OCI-LY7 (cell line): ENCODE data around the gene BMAL2. TPM values are rescaled to one million over a fixed set of nuclear protein-coding genes. Genes with fewer than 3 reads are reported as not detected.
A peak's percentile ranks its signal among the peaks of the same experiment; 100 is the strongest.

ENCODE experiments used
- BruUV-seq: library from RNA; stranded (reverse); fragments of 400-500 nt; replicated peaks from 2 replicates; lab custom pipeline; 2021; lab: Mats Ljungman, UMichigan
- CTCF ChIA-PET: fragments of 300-600 bp; sonication (Branson Sonifier 250); formaldehyde crosslinking; loops from one replicate; lab custom pipeline; 2022; ENCODE audit warnings: antibody characterized with exemption; ENCODE audit not compliant: unreplicated experiment; lab: Charles Lee
- POLR2A ChIA-PET: fragments of 300-600 bp; sonication (Branson Sonifier 250); formaldehyde crosslinking; loops from one replicate; lab custom pipeline; 2022; ENCODE audit warnings: antibody characterized with exemption; lab: Charles Lee
- DNase-seq: peaks from one replicate; pipeline ENCODE4 v3.0.0-alpha.2; 2015; ENCODE audit warnings: low spot score
- H2AFZ ChIP-seq: fragments of 200-600 bp; sonication (generic), shearing (Covaris generic); 2 replicates; pipeline ENCODE4 v1.6.1; 2014; ENCODE audit warnings: mild to moderate bottlenecking, antibody characterized with exemption, low read length, moderate library complexity
- H3K27ac ChIP-seq: fragments of 200-600 bp; sonication (generic); 2 replicates; pipeline ENCODE4 v1.5.1; 2014; ENCODE audit warnings: mixed run types, low read depth, mild to moderate bottlenecking, moderate library complexity, low read length, inconsistent platforms; ENCODE audit not compliant: poor library complexity, severe bottlenecking
- H3K36me3 ChIP-seq: fragments of 200-600 bp; sonication (generic); 2 replicates; pipeline ENCODE4 v1.6.1; 2014; ENCODE audit warnings: mild to moderate bottlenecking, antibody characterized with exemption, low read length, moderate library complexity, mixed read lengths; ENCODE audit not compliant: insufficient read depth
- H3K4me1 ChIP-seq: fragments of 200-600 bp; sonication (generic); 2 replicates; pipeline ENCODE4 v1.5.1; 2014; ENCODE audit warnings: mild to moderate bottlenecking, low read length; ENCODE audit not compliant: insufficient read depth, poor library complexity, severe bottlenecking
- H3K4me2 ChIP-seq: fragments of 200-600 bp; sonication (generic); 2 replicates; pipeline ENCODE4 v1.6.1; 2014; ENCODE audit warnings: mild to moderate bottlenecking, low read length
- H3K4me3 ChIP-seq: fragments of 200-600 bp; sonication (generic); 2 replicates; pipeline ENCODE4 v1.5.1; 2014; ENCODE audit warnings: mild to moderate bottlenecking, low read depth, low read length; ENCODE audit not compliant: poor library complexity, severe bottlenecking
- H3K79me2 ChIP-seq: fragments of 200-600 bp; sonication (generic); 2 replicates; pipeline ENCODE4 v1.6.1; 2016; ENCODE audit warnings: low read depth, mild to moderate bottlenecking, low read length, moderate library complexity, mixed read lengths; ENCODE audit not compliant: insufficient read depth
- H3K9me2 ChIP-seq: fragments of 200-600 bp; sonication (generic); 2 replicates; pipeline ENCODE4 v1.6.1; 2016; ENCODE audit warnings: mild to moderate bottlenecking, low read length, mixed read lengths; ENCODE audit not compliant: insufficient read depth
- H3K9me3 ChIP-seq: fragments of 200-600 bp; sonication (generic); 2 replicates; pipeline ENCODE4 v1.6.1; 2014; ENCODE audit warnings: mild to moderate bottlenecking, mixed run types, low read length, mixed read lengths
- H4K20me1 ChIP-seq: fragments of 200-600 bp; sonication (generic); 2 replicates; pipeline ENCODE4 v1.6.1; 2014; ENCODE audit warnings: mild to moderate bottlenecking, antibody characterized with exemption, low read length, moderate library complexity, mixed read lengths; ENCODE audit not compliant: insufficient read depth
- EZH2phosphoT487 ChIP-seq: fragments of 200-600 bp; sonication (generic); IDR thresholded peaks from 2 replicates; pipeline ENCODE4 v1.6.1; 2018; ENCODE audit warnings: low read depth, borderline replicate concordance, mild to moderate bottlenecking, mixed run types, antibody characterized with exemption, low read length, moderate library complexity, mixed read lengths
- intact Hi-C: fragments of 100-400 bp; cut with micrococcal nuclease; formaldehyde crosslinking; loops from one replicate; pipeline ENCODE4 v1.10.0; 2022; ENCODE audit not compliant: unreplicated experiment
- total RNA-seq, 2 experiments: library from RNA; depleted of rRNA in 1 of 2; stranded (reverse); fragments of >200 nt in 1 of 2; shearing (Covaris generic) in 1 of 2; gene quantifications; 2 replicates each; pipeline ENCODE4 v1.2.3, GENCODE V29; 2014 to 2022
- TF ChIP-seq, protein P1 (sequence below): fragments of 200-600 bp; sonication (generic); conservative IDR thresholded peaks from 2 replicates; pipeline ENCODE4 v1.5.1; 2014; ENCODE audit warnings: mild to moderate bottlenecking, antibody characterized with exemption, low read length, moderate library complexity, mixed read lengths

Gene BMAL2
- total RNA-seq, 2 experiments from 2014 or later, result 0.06 TPM; not detected in 1

GRCh38 chr12:27305673-27306456, 26.8 kb upstream of the BMAL2 start:
- intact Hi-C loops, result loop anchor here (2.0 to 10.0 kb wide), 5 partner anchors 84 to 471 kb away; partner anchors contain the start of genes ITPR2 and TM7SF3
- peak; percentile 57 for DNase-seq
- H3K4me2 ChIP-seq, result no peak overlapping the region
- no TSS peak for BruUV-seq
- H4K20me1 ChIP-seq, result no peaks in the 10 kb centered on the region
- POLR2A ChIA-PET, result interaction anchor here (0.6 to 1.8 kb wide), 17 partner anchors 9 to 295 kb away, joined by 3 to 7 read pairs (median 3); partner anchors contain the start of gene STK38L
- CTCF ChIA-PET, result interaction anchor here (0.6 to 1.3 kb wide), 2 partner anchors 289 to 397 kb away, joined by 3 to 11 read pairs; no protein-coding TSS in a partner anchor
- peaks cover 7% of the 10 kb centered on the region; the same call in 1 of the 2 replicates for H3K36me3 ChIP-seq
- H3K4me3 ChIP-seq, result no peak overlapping the region
- no peak overlapping the region for H3K27ac ChIP-seq
- no peaks in the 10 kb centered on the region for H3K79me2 ChIP-seq
- H2AFZ ChIP-seq, result no peak overlapping the region
- H3K4me1 ChIP-seq, result no peaks in the 10 kb centered on the region
- no peak for TF ChIP-seq EZH2phosphoT487
- TF ChIP-seq, protein P1, sequence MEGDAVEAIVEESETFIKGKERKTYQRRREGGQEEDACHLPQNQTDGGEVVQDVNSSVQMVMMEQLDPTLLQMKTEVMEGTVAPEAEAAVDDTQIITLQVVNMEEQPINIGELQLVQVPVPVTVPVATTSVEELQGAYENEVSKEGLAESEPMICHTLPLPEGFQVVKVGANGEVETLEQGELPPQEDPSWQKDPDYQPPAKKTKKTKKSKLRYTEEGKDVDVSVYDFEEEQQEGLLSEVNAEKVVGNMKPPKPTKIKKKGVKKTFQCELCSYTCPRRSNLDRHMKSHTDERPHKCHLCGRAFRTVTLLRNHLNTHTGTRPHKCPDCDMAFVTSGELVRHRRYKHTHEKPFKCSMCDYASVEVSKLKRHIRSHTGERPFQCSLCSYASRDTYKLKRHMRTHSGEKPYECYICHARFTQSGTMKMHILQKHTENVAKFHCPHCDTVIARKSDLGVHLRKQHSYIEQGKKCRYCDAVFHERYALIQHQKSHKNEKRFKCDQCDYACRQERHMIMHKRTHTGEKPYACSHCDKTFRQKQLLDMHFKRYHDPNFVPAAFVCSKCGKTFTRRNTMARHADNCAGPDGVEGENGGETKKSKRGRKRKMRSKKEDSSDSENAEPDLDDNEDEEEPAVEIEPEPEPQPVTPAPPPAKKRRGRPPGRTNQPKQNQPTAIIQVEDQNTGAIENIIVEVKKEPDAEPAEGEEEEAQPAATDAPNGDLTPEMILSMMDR, result peak; percentile 89
- H3K9me3 ChIP-seq, result no peaks in the 10 kb centered on the region
- H3K9me2 ChIP-seq, result no peaks in the 10 kb centered on the region

- no peak for DNase-seq
- no peaks in the 10 kb centered on the region for H3K9me2 ChIP-seq
- no peak overlapping the region for H3K27ac ChIP-seq
- no peaks in the 10 kb centered on the region for H3K79me2 ChIP-seq
- H3K4me3 ChIP-seq, result no peak overlapping the region
- no peaks in the 10 kb centered on the region for H3K4me1 ChIP-seq
- intact Hi-C loops, result loop anchor here (5.0 to 10.0 kb wide), 3 partner anchors 87 to 475 kb away; partner anchors contain the start of gene ITPR2
- H3K9me3 ChIP-seq, result no peaks in the 10 kb centered on the region
- H4K20me1 ChIP-seq, result no peaks in the 10 kb centered on the region
- H2AFZ ChIP-seq, result no peak overlapping the region
- no peak overlapping the region for H3K4me2 ChIP-seq
- TF ChIP-seq, protein P1, result no peak
- no peak for TF ChIP-seq EZH2phosphoT487
- peaks cover 7% of the 10 kb centered on the region; the same call in 1 of the 2 replicates for H3K36me3 ChIP-seq
- BruUV-seq, result no TSS peak
- ChIA-PET CTCF (no interaction called here), POLR2A (interaction anchor here (0.6 to 1.2 kb wide), 2 partner anchors 12 to 247 kb away, joined by 3 read pairs; no protein-coding TSS in a partner anchor)
These were observed 23.2 kb upstream of the BMAL2 start for GRCh38 chr12:27309293-27309994.
